ENCODE data around the gene ETS1.
A peak's percentile ranks its signal among the peaks of the same experiment; 100 is the strongest.

The ETS1 gene

GRCh38 chr11:128525411-128526243, 61.7 kb downstream of the ETS1 start:
- H3K4me1 ChIP-seq = peaks cover 8% of the 10 kb centered on the region
- in situ Hi-C loops (cut with MboI; ENCODE audit: low sequenced_read_pairs) = no loop called here
- H3K27me3 ChIP-seq (ENCODE audit: low read depth) = peaks cover 18% of the 10 kb centered on the region
- no peak overlapping the region for H3K4me3 ChIP-seq
- no peaks in the 10 kb centered on the region for H3K36me3 ChIP-seq (replicated peaks)
- DNase-seq (ENCODE audit: low spot score in 2 of 2) = no peak
- H3K9me3 ChIP-seq = no peaks in the 10 kb centered on the region

GRCh38 chr11:128524172-128524571, 63.2 kb downstream of the ETS1 start:
- in situ Hi-C loops (cut with MboI; ENCODE audit: low sequenced_read_pairs) = no loop called here
- H3K4me3 ChIP-seq = no peak overlapping the region
- peaks cover 12% of the 10 kb centered on the region for H3K27me3 ChIP-seq (ENCODE audit: low read depth)
- no peaks in the 10 kb centered on the region for H3K36me3 ChIP-seq (replicated peaks)
- DNase-seq (ENCODE audit: low spot score in 2 of 2) = no peak
- H3K9me3 ChIP-seq = no peaks in the 10 kb centered on the region
- peaks cover 8% of the 10 kb centered on the region for H3K4me1 ChIP-seq

GRCh38 chr11:128523641-128524040, 63.7 kb downstream of the ETS1 start:
- Histone ChIP-seq H3K9me3 (no peaks in the 10 kb centered on the region), H3K4me3 (no peak overlapping the region), H3K27me3 (ENCODE audit: low read depth) (peaks cover 7% of the 10 kb centered on the region), H3K4me1 (peaks cover 8% of the 10 kb centered on the region), H3K36me3 (replicated peaks) (no peaks in the 10 kb centered on the region)
- DNase-seq (ENCODE audit: low spot score in 2 of 2) = no peak
- in situ Hi-C loops (cut with MboI; ENCODE audit: low sequenced_read_pairs) = no loop called here

- H3K36me3 ChIP-seq (replicated peaks) = no peaks in the 10 kb centered on the region
- peak overlapping the region; percentile 40 for H3K4me3 ChIP-seq
- in situ Hi-C loops (cut with MboI; ENCODE audit: low sequenced_read_pairs) = no loop called here
- no peaks in the 10 kb centered on the region for H3K9me3 ChIP-seq
- peaks cover under 1% of the 10 kb centered on the region; the same call in 1 of the 2 replicates for H3K27me3 ChIP-seq (ENCODE audit: low read depth)
- peaks cover 8% of the 10 kb centered on the region for H3K4me1 ChIP-seq
- DNase-seq (ENCODE audit: low spot score in 2 of 2) = no peak
Measured at GRCh38 chr11:128522943-128523518, 64.3 kb downstream of the ETS1 start.

GRCh38 chr11:128522055-128522942, 65.1 kb downstream of the ETS1 start:
- Histone ChIP-seq H3K9me3 (no peaks in the 10 kb centered on the region), H3K27me3 (ENCODE audit: low read depth) (no peaks in the 10 kb centered on the region), H3K36me3 (replicated peaks) (no peaks in the 10 kb centered on the region), H3K4me3 (peak overlapping the region; percentile 40), H3K4me1 (peaks cover 8% of the 10 kb centered on the region)
- in situ Hi-C loops (cut with MboI; ENCODE audit: low sequenced_read_pairs) = no loop called here
- DNase-seq (ENCODE audit: low spot score in 2 of 2) = peak; percentile 75 to 93

GRCh38 chr11:128521682-128522054, 65.7 kb downstream of the ETS1 start:
- peaks cover 8% of the 10 kb centered on the region for H3K4me1 ChIP-seq
- H3K27me3 ChIP-seq (ENCODE audit: low read depth) = no peaks in the 10 kb centered on the region
- H3K9me3 ChIP-seq = no peaks in the 10 kb centered on the region
- H3K36me3 ChIP-seq (replicated peaks) = no peaks in the 10 kb centered on the region
- no peak for DNase-seq (ENCODE audit: low spot score in 2 of 2)
- in situ Hi-C loops (cut with MboI; ENCODE audit: low sequenced_read_pairs) = no loop called here
- H3K4me3 ChIP-seq = peak overlapping the region; percentile 40

GRCh38 chr11:128520888-128521681, 66.3 kb downstream of the ETS1 start:
- Histone ChIP-seq H3K9me3 (no peaks in the 10 kb centered on the region), H3K27me3 (ENCODE audit: low read depth) (no peaks in the 10 kb centered on the region), H3K4me1 (peaks cover 8% of the 10 kb centered on the region), H3K36me3 (replicated peaks) (no peaks in the 10 kb centered on the region), H3K4me3 (peak overlapping the region; percentile 40)
- DNase-seq (ENCODE audit: low spot score in 2 of 2) = no peak
- in situ Hi-C loops (cut with MboI; ENCODE audit: low sequenced_read_pairs) = no loop called here

- H3K4me3 ChIP-seq = no peak overlapping the region
- peaks cover 8% of the 10 kb centered on the region for H3K4me1 ChIP-seq
Measured at GRCh38 chr11:128520206-128520887, 67.0 kb downstream of the ETS1 start.

GRCh38 chr11:128519338-128519737, 68.0 kb downstream of the ETS1 start:
- Histone ChIP-seq H3K4me3 (no peak overlapping the region), H3K9me3 (no peaks in the 10 kb centered on the region), H3K36me3 (replicated peaks) (no peaks in the 10 kb centered on the region), H3K4me1 (peaks cover 8% of the 10 kb centered on the region), H3K27me3 (ENCODE audit: low read depth) (peaks cover 7% of the 10 kb centered on the region; the same call in 1 of the 2 replicates)
- no peak for DNase-seq (ENCODE audit: low spot score in 2 of 2)
- in situ Hi-C loops (cut with MboI; ENCODE audit: low sequenced_read_pairs) = no loop called here

More at GRCh38 chr11:128520206-128520887, 67.0 kb downstream of the ETS1 start:
- no peaks in the 10 kb centered on the region for H3K36me3 ChIP-seq (replicated peaks)
- in situ Hi-C loops (cut with MboI; ENCODE audit: low sequenced_read_pairs) = no loop called here
- no peaks in the 10 kb centered on the region for H3K9me3 ChIP-seq
- H3K27me3 ChIP-seq (ENCODE audit: low read depth) = peaks cover 3% of the 10 kb centered on the region; the same call in 1 of the 2 replicates
- DNase-seq (ENCODE audit: low spot score in 2 of 2) = no peak

- H3K27me3 ChIP-seq (ENCODE audit: low read depth) = peaks cover 7% of the 10 kb centered on the region; the same call in 1 of the 2 replicates
- no peaks in the 10 kb centered on the region for H3K36me3 ChIP-seq (replicated peaks)
- H3K4me1 ChIP-seq = peaks cover 8% of the 10 kb centered on the region
- no peaks in the 10 kb centered on the region for H3K9me3 ChIP-seq
- no peak for DNase-seq (ENCODE audit: low spot score in 2 of 2)
- H3K4me3 ChIP-seq = no peak overlapping the region
- in situ Hi-C loops (cut with MboI; ENCODE audit: low sequenced_read_pairs) = no loop called here
Measured at GRCh38 chr11:128518493-128519207, 68.7 kb downstream of the ETS1 start.

GRCh38 chr11:128517451-128518230, 69.7 kb downstream of the ETS1 start:
- Histone ChIP-seq H3K4me1 (peaks cover 2% of the 10 kb centered on the region), H3K9me3 (no peaks in the 10 kb centered on the region), H3K27me3 (ENCODE audit: low read depth) (peaks cover 7% of the 10 kb centered on the region; the same call in 1 of the 2 replicates), H3K36me3 (replicated peaks) (no peaks in the 10 kb centered on the region), H3K4me3 (no peak overlapping the region)
- DNase-seq (ENCODE audit: low spot score in 2 of 2) = no peak
- in situ Hi-C loops (cut with MboI; ENCODE audit: low sequenced_read_pairs) = no loop called here

Measured in HAP-1 (cell line).